ENCODE results near the gene ZNF654.
A peak's percentile ranks its signal among the peaks of the same experiment; 100 is the strongest.
"Not testable (repeated sequence)": the region's sequence is repeated elsewhere in the genome, so short reads cannot be mapped to it uniquely, and the experiment has no call there.

ZNF654 gene

DNA sequence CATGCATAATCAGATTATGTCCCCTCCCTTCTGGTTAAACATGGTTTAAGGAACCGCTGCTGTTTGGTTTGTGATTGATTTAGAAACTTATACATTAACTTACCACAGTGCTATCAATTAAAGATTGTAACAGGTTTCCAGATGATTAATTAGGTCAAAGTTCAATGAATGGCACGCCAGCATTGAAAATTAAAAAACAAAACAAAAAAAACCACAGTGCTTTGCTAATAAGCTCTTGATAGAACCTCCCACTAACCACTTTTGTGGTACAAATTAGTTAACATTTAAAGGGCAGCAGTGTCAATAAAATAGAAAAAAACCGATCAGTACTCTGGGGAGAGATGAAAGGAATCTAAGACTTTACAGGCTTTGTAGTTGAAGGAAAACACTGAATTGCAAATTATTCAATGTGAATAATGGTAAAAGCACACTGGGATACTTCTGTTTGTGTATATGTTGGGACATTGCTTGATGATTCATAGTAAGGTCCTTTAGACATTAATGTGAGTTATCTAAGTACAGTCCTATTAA, 83.1 kb downstream of the ZNF654 start:
- DNase-seq: no peak

DNA sequence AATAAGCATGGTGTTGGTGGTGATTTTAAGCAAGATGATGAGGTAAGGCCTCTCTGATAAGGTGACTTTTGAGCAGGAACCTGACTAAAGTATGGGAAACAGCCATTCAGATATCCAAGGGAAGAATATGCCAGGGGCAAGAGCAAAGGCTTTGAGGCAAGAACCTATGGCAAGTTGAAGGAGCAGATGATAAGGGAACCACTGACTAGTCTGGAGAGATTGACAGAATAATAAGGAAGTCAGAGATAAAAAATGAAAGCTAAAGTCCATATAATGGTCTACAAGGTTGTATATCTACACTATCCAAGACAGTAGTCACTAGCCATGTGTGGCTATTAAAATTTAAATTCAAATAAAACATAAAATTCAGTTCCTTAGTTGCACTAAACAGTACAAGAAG, 88.2 kb downstream of the ZNF654 start:
- DNase-seq: no peak

DNA sequence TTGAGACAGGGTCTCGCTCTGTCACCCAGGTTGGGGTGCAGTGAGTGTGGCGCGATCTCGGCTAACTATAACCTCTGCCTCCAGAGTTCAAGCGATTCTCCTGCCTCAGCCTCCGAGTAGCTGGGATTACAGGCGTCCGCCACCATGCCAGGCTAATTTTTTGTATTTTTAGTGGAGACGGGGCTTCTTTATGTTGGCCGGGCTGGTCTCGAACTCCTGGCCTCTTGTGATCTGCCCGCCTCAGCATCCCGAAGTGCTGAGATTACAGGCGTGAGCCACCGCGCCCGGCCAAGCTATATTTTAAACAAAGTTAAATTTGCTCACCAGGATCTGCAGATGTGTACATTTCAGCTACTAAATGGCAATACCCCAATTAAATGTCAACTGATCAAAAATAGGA, 89.6 kb downstream of the ZNF654 start:
- DNase-seq: no peak

DNA sequence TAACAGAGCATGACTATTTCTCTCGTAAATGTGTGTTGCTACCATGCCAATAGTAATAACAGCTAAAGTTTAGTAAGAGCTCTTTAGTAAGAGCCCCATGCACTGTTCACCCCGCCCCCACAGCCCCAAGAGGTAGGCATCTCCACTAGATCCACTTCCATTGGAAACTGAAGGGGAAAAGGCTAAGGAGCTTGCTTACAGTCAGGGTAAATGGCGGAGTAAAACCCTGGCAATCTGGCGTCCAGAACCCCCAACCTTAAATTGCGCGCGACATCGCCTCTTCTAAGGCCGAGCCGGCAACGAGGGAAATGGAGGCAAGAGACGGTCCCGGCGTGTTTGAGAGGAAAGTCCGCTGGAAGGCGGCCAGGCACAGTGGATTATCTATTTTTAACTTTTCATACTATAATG, 90.0 kb downstream of the ZNF654 start:
- no peak for DNase-seq

DNA sequence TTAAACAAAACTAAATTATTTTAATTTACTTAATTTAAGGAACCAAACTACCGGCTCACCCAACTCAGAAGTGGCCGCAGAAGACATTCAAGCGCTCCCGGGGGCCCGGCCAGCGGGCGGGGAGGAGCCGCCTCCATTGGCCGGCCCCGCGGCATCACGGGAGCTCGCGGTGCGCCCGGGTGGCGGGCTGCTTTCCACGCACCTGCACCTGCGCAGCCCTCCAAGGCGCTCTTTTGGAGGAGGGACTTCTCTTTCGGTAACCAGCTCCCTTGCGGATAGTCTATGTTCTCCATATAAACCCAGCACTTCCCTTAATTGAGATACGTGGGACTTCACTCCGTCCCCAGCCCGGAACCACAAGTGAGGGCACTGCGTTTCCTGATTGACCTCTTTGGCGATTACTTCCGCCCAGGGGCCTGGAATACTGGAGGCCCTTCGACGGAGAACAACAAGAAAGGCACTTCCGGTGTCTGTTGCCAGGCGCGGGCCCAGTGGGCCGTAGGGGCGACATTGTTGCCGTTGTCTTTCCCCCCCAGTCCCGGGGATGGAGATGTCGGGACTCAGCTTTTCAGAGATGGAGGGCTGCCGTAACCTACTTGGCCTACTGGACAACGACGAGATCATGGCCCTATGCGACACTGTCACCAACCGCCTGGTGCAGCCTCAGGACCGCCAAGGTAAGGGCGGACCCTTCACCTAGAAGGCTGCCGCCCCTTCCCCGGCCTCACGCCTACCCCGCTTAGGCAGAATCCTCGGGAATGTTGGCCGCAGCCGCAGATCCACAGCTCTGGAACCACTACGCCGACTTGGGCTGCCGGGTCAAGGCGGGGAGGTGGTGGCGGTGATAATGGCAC, 90.7 kb downstream of the ZNF654 start, which contains the start of gene C3orf38:
TSS of gene C3orf38 (plus strand) at position 451 of the 854 bp plus-strand sequence. CDS start at position 545, 94 bp downstream.
- peak; percentile 77 to 78 for DNase-seq

DNA sequence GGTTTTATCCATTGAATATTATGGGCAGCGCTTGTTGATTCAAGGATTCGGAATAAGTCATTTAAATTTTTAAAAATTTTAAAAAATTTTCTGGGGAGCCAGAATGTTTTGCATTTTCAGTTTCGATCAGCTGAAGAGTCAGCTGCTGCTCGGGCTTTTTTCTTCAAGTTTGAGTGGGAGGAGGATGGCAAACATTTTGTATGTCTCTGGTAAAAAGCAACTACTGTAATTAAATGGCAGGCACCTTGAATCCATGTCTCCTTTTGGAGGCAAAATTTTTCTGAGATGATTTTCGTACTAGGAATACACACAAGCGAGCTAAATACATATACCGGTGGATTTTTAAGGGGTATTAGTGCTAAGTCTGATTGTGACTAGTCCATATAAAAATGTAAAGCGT, 91.3 kb downstream of the ZNF654 start:
- DNase-seq: no peak

DNA sequence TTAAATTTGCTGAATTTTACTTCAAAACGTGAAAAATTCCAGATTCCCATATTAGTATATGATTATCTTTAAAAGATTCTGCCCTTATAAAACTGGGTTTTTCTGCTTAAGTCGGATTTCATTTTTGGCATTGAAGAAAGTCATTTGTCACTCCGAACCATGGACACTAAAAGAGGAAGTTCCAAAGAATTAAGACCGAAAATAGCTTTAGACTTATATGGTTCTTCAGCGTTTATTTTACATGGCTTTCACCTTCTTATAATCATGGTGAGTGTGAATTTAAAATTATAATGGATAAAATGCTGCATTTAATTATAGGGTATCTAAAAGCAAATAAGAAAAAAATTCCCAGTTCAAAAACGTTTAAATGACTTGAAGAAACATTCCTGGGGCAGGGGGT, 91.8 kb downstream of the ZNF654 start:
- DNase-seq: no peak

DNA sequence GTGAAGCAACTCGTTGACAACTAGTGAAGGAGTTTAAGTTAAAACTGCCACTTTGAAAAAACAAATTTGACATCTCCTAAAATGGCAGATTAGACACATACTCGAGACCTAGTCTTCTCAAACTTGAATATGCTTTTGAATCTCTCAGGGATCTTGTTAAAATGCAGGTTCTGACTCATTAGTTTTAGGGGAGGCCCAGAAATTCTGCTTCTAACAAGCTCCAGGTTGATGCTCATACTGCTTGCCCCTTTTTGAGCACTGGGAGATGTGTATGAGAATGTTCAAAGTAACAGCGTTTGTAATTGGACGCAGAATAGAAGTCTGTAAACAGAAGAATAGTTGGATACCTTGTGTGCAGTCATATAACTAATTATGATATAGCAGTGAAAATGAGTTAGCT, 92.3 kb downstream of the ZNF654 start:
- no peak for DNase-seq

DNA sequence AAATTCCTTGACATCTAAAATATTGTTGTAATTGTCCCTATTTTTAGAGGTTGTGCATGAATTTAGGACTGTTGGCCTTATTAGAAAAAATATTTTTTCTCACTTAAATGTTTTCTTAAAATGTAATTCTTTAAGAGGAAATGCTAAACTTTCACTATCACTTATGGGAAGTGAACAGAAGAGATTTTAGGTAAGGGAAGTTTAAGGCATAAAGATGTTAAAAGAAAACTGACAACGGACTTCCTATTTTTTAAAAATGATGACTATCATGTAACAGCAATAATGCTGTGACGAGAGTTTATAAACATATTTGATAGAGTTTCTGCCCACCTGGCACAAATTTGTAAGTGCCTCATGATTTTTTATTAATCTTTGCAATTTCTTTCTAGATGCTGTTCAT, 93.8 kb downstream of the ZNF654 start:
- no peak for DNase-seq

DNA sequence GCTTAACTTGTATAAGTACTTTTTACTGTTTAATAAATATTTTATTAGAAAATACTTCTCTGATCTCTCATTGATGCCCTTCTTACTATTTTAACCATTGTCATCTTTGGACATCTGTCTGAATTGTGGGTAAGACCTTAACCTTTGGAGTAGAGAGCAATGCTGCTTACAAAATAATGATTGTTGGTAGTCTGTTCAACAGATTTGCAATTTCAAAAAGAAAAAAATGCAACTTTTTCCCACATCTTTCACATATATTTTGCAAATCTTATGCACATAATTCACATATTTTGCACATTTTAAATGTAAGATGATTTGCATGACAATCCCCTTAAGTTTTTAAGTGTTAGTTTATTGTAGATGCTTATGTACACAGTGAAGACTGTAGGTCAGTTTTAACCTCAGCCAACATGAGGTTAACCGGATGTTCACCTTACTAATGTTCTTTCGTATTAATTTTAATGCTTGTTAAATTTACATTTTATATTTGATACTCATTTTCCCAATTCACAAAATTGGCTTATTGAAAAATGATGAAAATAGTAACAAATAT, 107.4 kb downstream of the ZNF654 start:
- DNase-seq: no peak

DNA sequence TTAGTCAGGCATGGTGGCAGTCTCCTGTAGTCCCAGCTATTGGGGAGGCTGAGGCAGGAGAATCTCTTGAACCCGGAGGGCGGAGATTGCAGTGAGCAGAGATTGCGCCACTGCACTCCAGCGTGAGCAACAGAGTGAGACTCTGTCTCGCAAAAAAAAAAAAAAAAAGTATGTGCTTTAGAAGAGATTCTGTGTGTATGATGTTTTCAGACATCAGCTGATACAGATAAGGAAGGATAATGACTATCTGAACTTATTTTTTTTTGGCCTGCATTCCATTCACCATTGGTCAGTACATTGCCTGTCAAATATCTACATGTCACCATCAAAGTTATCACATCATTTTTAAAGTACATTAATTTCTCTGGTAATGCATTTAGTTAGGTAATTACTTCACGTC, 108.1 kb downstream of the ZNF654 start:
- no peak for DNase-seq

DNA sequence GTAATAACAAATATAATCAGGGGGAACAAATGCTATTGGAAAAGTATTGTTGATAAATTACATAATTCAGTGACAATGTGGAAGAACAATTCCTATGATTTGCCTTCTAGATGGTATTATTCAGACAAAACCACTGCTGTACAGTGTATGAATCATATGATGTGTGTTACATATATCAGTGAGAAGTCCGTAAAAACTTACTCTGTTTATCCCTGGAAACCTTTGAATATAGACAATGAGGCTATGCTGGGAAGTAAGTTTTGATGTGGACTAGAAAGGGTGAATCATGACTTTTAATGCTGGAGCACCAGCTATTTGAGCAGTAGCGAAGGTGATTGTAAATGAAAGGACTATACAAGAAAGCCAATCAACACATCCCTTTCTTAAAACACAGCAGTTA, 108.6 kb downstream of the ZNF654 start:
- DNase-seq: no peak

DNA sequence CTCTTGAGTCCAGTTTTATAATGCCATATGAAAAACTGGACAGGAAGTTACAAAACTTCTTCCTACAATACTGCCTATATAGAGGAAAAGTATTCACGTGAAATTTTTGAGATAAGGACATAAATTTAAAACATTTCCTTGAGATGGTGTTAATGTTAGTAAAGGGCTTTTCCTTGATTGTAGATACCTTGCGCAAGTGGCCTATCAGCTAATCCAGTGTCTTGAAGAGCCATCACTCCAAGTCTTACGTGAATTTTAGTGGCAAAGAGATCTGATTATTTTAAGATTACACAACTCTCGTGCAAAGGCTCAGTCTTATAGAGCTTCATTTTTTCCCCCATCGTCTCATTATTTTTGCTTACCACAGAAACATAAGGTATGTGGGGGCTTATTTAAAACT, 109.1 kb downstream of the ZNF654 start:
- no peak for DNase-seq

DNA sequence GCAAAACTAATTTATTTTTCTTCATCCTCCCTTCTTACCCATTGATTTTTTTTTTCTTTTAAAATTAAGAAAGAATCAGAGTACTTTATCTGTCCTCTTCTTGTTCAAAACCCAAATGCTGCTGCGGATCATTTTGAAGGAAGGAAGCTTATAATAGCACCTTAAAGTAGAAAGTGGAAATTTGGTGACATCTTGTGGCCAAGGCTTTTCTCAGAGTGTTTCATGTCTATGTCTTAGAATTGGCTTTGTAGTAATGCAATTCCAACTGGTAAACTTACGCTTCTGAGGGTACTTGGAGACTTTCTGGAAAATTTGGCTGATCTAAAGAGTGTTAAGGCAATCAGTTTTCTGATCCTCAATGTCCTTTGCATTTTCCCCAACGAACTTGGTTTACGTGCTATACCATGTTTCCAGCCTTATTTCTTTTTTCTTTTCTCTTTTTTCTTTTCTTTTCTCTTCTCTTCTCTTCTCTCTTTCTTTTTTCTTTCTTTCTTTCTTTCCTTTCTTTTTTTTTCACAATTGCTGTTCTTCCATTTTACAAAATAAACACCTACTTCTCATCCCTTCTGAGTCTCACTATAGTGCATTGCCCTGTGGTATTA, 121.4 kb downstream of the ZNF654 start:
- DNase-seq: no peak

DNA sequence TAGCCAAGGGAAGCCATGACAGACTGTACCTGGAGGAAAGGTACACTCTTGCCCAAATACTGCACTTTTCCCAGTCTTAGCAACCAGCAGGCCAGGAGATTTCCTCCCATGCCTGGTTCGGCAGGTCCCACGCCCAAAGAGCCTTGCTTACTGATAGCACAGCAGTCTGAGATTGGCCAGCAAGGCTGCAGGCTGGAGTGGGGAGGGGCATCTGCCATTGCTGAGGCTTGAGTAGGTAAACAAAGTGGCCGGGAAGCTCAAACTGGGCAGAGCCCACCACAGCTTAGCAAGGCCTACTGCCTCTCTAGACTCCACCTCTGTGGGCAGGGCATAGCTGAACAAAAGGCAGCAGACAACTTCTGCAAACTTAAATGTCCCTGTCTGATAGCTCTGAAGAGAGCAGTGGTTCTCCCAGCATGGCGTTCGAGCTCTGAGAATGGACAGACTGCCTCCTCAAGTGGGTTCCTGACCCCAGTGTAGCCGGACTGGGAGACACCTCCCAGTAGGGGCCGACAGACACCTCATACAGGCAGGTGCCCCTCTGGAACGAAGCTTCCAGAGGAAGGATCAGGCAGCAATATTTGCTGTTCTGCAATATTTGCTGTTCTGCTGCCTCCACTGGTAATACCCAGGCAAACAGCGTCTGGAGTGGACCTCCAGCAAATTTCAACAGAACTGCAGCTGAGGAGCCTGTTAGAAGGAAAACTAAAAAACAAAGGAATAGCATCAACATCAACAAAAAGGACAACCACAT, 123.3 kb downstream of the ZNF654 start:
- not testable (repeated sequence) for DNase-seq

DNA sequence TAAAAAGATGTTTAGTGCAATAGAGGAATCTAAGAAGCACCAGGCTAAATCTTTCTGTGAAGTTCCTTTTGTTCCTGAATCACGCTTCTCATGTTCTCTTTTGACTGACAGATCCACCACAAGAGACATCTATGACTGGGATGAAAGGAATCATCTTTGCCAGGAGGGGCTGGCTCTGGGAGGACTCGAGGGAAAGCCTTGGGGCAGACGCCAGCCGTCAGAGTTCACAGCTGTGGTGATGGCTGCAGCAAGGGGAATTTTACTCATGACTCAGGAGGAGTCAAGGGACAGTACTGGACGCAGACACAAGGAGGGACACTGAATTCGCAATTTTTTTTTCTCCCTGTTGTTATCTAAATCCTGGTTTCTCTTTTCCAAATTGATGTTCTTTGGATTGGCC, 129.4 kb downstream of the ZNF654 start:
- DNase-seq: no peak

DNA sequence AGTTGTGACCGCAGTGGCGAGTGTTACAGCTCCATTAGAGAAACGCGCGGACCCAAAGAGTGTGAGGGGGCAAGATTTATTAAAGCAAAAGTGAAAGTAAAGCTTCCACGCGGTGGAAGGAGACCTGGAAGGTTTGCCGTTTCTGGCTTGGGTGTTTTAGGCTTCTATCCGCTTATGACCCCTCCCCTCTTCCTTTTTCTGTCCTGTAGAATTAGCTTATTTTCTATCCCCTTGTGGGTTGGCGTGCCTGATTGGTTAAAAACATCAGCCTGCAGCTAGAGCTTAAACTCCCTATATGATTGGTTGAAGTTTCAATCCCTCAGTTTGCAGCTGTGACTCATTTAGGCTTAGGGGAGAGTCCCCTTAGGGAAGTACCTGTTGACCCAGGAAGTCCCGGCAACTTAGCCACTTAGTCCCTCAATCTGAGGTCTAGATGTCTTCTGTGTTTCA, 130.3 kb downstream of the ZNF654 start:
- DNase-seq: no peak

DNA sequence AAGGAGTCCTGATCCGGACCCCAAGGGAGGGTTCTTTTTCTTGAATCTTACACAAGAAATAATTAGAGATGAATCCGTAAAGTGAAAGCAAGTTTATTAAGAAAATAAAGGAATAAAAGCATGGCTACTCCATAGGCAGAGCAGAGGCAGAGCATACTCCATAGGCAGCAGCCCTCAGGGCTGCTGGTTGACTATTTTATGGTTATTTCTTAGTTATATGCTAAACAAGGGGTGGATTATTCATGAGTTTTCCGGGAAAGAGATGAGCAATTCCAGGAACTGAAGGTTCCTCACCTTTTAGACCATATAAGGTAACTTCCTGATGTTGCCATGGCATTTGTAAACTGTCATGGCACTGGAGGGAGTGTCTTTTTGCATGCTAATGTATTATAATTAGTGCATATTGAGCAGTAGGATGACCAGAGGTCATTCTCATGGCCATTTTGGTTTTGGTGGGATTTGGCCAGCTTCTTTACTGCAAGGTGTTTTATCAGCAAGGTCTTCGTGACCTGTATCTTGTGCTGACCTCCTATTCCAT, 132.9 kb downstream of the ZNF654 start:
- no peak for DNase-seq

DNA sequence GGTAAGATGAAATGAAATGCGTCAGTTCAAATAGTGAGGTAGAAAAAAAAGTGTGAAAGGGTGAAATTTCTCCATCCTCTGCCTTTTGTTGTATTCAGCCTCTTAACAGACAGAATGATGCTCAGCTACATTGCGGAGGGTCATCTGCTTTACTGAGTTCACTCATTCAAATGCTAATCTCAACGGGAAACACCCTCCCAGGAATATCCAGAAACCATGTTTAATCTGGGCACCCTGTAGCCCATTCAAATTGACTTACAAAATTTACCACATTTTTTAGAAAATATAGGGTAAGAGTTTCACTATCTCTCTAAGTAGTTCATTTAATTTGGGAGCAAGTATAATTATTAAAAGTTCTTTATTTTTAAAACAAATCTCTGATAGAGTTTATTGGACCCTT, 133.6 kb downstream of the ZNF654 start:
- no peak for DNase-seq

Measured in NCI-H1930 (cell line).